GM18511 (cell line): ENCODE data around the gene ONECUT1.

Experiments
- ATAC-seq: cut with Tn5 transposase; IDR thresholded peaks from one replicate; pipeline ENCODE4 v1.9.1; 2021; ENCODE audit warnings: mild to moderate bottlenecking, moderate library complexity; ENCODE audit not compliant: unreplicated experiment

ONECUT1 gene

DNA sequence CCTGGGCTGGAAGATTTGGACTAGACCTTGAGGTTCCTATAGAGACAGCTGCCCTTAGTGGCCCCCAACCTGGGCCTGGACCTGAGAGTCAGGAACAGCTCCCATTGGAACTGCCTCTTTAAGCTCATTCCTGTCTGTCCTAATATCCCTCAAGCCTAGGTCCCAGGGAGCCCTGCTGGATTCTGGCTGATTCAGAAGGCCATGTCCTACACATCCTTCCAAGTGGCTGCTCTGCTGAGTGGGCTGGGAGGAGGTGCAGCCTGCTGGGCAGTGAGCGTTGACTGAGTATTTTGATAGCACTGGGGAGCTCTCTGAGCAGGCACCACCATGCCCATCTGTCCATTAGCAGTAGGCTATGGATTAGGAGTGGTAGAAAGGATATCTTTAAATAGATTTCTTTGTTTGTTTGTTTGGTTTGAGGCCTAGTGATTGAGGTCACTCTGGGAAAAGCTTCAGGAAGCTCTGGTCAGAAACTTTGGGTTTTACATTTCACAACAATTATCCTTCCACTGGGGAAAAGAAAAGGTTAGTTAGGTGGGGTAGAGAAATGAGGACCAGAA is 56.4 kb downstream of the ONECUT1 start:
- no peak for ATAC-seq

DNA sequence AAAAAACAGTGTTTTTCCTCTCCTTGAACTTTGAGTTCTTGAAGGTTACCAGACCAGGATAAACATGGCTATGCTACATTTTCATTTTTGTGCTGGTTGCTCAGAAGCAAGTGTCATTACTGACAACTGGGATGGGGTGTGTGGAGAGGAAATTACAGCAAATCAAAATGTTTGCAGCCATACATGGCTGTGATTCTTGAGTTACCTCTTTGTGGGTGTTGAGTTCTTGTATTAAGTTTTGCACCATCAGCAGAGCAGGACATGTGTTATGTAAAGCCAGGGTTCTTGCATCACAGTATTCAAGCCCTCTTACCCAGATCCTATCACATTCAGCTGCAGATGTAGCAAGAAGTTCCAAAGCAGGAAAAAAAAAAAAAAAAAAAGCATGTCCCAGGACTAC is 57.0 kb downstream of the ONECUT1 start:
- no peak for ATAC-seq

DNA sequence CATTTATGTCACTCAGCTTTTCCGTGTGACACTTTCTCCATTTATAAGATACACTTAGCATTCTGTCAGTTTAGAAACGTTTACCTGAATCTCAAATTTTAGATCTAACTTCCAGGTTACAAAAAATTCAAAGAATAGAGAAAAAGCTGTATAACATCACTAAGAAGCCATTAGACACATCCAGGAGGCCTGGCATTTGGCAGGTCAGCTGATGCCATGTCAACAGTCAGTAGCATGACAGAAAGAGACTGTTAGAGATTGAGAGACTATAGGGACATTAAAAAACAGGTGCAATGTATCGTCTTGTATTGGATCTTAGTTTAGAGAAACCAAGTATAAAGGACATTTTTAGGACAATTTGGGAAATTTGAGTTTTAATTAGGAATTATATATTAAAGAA is 57.6 kb downstream of the ONECUT1 start:
- no peak for ATAC-seq

DNA sequence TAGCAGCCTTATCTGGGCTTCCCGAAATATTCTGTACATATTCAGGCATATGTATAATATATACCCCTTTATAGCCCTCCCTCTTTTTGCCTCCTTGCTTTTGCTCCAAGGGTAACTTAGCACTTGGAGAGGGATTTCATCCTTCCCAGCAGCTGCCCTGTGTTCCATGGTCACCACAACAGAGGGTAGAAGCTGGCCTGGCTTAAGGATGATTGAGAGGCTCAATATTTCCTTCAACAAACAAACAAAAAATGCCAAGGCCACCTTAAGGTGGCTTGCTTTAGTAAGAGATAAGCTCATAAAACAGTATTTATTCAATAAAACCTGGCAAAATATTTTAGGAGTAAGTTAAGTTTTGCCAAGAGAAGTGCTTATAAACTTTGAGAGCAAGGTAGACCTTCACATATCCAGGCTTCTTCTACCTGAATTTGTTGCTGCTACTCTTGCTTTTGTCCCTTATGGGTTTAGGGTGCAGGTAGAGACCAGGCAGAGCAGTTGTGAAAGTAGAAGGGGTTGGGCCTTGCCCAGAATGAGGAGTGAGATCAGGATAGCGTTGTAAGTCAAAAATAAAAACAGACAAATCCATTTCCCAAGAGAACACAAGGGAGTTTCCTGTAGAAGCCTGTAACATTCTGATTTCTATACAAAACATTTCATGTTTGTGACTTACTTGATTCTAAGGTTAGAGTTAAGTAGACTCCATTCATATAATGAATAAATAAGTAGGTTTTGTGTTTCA is 58.2 kb downstream of the ONECUT1 start:
- no peak for ATAC-seq

- no peak for ATAC-seq
Observed at GRCh38 chr15:52731004-52731403, 59.1 kb downstream of the ONECUT1 start.

DNA sequence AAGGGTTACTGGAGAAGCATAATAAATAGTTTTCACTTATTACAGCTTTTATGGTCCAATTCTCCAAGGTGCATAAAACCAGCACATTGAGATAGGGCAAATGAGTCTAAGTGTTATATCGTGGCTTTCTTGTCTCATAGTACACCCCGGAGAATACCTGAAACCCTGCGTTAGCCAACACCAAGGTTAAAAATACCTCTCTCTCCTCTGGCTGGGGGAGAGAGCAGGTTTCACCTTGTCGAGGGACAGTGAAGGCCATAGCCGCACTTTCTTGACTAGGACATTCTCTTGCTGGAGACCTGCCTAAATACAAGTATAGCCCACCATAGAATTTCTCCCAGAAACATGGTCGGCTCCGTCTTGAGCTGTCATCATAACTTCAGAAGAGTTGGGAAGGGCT is 59.5 kb downstream of the ONECUT1 start:
- ATAC-seq, result no peak

DNA sequence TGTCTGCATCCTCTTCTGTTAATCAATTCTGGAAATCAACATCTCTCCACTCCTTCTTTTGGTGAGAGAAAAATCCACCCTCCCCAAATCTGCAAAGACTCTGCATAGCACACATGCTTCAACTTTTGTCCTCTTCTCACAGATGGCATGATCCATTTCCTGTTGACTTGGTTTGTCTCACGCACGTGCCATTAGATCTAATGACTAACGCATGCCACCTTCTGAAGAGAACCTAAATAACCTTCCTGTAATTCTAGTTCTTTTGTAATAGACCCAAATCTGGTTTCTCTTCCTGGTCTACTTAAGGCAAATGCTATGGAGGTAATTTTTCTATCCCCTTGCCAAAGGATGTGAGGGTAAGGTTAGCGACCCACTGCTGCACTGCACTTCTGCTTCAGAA is 60.0 kb downstream of the ONECUT1 start:
- peak; percentile 79 for ATAC-seq

- ATAC-seq, result no peak
Observed at GRCh38 chr15:52728899-52729298, 61.2 kb downstream of the ONECUT1 start.

DNA sequence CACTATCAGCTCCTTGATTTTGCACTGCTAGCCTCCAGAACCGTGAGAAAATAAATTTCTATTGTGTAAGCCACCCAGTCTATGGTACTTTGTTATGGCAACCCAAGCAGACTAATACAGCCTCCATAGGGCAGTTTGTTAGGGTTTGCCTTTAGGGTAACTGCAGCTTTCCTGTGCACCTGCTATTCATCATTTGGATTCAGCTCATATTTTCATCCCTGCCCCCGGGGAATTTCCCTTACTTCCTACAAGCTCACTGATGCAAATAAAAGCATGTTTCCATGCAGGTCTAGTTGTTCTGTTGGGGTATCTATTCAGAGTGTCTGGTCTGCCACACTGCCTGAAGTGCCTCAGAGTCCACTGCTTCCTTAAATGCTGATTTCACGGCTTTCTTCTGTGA is 62.3 kb downstream of the ONECUT1 start:
- ATAC-seq, result no peak

DNA sequence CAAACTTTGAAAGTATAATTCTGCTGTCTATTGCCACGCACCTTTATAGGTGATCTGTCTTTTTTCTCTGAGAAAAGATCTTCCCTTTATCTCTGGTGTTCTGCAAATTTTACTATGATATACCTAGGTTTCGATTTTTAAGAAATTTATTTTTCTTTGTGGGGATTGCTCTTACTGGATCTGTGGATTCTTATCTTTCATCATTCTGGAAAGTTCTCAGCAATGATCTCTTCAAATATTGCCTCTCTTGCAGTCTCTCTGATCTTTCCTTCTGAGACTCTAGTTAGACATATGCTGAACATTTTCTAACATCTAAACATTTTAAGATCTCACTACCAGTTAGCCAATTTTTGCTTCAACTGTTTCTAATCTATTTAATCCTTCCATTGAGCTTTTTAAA is 63.9 kb downstream of the ONECUT1 start:
- no peak for ATAC-seq

DNA sequence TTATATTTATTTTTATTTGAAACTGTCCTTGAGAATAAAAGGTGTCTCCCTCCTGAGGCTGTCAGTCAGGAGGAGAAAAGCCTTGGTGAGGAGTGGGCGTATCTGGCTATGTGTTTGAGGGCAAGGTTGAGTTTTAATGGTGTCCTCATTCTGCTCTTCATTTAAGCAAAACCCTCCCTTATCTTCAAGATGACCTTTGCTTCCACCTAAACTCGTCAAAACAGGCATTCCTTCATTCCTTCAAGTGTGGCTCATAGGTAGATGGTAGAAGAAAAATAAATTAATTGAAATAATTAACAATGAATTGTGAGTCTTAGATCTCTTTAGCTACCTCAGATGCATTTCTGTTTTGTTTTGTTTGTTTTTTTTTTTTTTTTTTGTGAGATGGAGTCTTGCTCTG is 71.6 kb downstream of the ONECUT1 start:
- ATAC-seq, result no peak

DNA sequence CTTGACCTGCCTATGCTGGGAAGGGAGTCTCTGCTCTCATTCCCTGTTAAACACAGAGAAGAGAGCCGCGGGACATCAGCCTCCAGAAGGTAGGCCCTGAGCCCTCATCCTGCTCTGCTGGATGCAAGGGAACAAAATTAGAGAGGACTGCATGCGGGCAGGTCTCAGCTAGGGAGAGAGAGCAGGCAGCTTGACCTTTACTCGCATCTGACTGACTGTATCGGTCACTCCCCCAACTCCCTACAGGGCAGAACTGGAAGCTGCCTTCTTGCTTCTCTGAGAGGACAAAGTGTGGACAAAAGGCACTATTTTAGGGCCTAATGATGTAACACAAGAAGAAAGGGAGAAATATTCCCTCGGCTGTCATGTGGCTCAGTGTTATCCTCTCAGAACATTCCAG is 72.2 kb downstream of the ONECUT1 start:
- ATAC-seq, result no peak

DNA sequence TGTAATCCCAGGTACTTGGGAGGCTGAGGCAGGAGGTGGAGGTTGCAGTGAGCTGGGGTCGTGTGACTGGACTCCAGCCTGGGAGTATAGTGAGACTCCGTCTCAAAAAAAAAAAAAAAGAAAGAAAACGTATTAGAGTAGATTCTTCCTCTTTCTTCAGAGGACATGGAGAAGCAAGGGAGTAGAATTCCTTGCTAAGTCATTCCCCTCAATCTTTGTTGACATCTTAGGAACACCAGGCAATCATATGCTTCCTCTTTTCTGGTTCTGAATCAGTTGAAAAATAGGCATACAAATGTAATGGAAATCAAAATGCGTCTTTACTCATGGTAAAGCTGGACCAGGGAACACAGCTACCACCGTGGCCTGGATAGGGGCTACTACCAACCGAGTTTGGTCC is 72.7 kb downstream of the ONECUT1 start:
- ATAC-seq, result no peak

GRCh38 chr15:52716536-52716935 is 73.6 kb downstream of the ONECUT1 start:
- ATAC-seq, result no peak

DNA sequence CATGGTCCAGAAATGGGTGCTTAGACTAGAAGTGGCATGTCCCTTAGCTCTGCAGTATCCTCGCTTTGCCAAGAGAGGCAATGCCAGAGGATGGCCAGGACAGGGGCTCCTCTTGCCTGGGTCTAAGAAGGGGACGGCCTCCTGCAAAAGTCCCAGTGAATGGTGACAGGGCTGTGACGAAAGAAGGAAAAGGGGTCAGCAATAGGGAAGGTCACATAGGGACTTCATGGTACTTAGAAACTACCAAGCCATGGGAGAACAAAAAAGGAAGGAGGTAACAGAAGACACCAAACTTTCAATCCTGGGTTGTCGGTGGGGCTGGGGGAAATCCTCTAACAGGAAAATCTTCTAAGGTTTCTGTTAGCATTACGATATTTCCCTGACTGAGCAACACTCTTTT is 74.7 kb downstream of the ONECUT1 start:
- no peak for ATAC-seq

DNA sequence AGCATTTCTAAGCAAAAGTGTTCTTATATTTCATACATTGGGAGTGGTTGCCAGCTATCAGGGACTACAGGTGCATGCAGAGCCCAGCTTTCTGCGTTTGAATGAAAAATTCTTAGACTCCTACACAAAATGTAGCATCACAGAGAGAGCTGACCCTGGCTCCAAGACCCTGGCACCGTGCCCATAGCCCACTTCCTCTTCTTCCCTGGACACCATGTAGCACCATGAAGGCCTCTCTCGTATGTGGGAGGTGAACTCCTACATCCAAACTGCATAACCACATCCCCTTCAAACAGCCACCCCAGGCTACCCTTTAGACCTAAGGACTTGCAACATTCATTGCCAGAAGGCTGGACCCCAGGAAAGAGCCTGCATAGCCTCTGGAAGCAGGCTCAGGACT is 75.2 kb downstream of the ONECUT1 start:
- no peak for ATAC-seq

DNA sequence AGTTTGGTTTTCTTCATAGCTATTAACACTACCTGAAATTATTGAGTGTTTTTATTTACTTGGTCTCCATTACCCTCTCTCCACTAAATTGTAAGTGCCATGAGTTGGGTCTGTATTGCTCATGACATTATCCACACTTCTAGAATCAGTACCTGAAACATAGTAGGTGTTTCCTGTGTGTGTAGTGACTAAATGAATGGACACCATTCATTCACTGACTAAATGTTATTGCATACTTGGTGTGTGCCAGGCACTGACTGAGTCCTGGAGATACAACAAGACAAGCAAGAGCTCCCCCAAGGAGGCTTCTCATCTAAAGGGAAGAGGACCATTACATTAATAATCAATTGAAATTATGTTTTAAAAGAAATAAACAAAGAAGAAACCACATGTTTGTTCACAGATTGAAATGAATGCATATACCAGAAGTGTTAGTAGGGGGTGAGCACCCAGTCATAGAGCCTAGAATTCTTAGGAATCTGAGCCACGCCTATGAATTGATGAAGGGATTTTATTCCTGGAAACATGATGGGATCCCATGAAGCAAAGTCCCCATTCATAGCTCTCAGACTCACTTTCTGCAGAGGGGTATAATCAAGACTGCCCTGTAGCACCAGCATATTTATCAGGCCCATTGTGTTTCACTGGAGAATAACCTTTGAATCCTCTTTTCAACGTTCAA is 79.3 kb downstream of the ONECUT1 start:
- no peak for ATAC-seq

- ATAC-seq, result peak; percentile 58
Observed at GRCh38 chr15:52710050-52710707, 80.0 kb downstream of the ONECUT1 start.

DNA sequence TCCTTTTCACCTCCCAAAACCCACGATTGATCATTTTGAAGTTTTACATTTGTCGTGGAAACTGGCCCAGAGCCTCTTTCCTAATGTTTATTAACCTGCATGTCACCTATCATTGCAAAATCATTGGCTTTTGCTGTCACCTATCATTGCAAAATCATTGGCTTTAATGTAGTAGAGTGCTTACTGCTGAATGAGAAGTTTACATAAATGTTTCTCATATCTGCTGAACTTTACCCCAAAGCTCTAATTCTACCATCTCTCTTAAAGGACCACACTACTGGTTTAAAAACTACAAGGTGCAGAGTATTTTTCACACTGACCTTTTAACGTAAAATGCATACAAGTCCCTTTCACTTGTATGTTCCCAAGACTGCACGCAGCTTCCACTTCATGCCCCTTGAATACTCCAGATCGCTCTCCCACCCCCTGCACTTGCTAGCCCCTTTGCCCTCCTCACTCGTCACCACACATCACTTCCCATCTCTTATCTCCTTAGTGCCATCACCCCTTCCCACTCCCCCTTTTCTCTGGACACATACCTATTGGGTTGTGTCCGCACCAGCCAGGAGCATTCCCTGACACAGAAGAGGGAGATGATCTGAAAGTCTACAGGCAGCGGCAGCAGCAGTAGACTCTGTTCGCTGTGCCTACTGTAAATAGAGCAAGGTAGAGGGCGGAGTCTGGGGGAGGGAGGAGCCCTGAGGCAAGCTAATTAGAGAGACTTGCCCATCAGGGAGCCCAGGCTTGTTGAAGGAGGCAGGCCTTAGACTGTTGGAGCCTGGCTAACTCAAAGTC is 80.8 kb downstream of the ONECUT1 start:
- peak; percentile 98 for ATAC-seq
